SK-N-SH (cell line): ENCODE data around the gene CD300C. TPM values are rescaled to one million over a fixed set of nuclear protein-coding genes. Genes with fewer than 3 reads are reported as not detected.

ENCODE experiments used
- CTCF ChIA-PET: fragments of 300-600, 350-600 bp; formaldehyde crosslinking; extraction: SDS; loops from one replicate; lab custom pipeline; 2021; lab: Yijun Ruan, JAX
- POLR2A ChIA-PET: fragments of 350-600 bp; sonication (Branson Sonifier 250); formaldehyde crosslinking; extraction: SDS; loops from one replicate; lab custom pipeline; 2020; ENCODE audit warnings: antibody characterized with exemption, inconsistent platforms; lab: Yijun Ruan, JAX
- DNase-seq: peaks from one replicate; pipeline ENCODE4 v3.0.0; 2012
- H2AFZ ChIP-seq: fragments of 200-600 bp; sonication (generic); 2 replicates; pipeline ENCODE4 v1.8.1; 2016; ENCODE audit warnings: antibody characterized with exemption, mild to moderate bottlenecking, low read depth
- H3F3A ChIP-seq: fragments of 200-600 bp; sonication (generic); replicated peaks from 2 replicates; pipeline ENCODE3; 2016; ENCODE audit warnings: antibody characterized with exemption, mild to moderate bottlenecking; ENCODE audit not compliant: insufficient read depth
- H3K27ac ChIP-seq, 2 experiments: fragments of 200-500 bp in 1 of 2; fragments of 200-600 bp in 1 of 2; sonication (Bioruptor generic) in 1 of 2; sonication (generic), shearing (Covaris generic) in 1 of 2; 2 replicates each; pipeline versions ENCODE4 v1.5.1 to v1.6.1; 2014 to 2016; ENCODE audit warnings: low read depth in 2 of 2, inconsistent platforms in 1 of 2, low read length in 1 of 2, mild to moderate bottlenecking in 1 of 2, mixed read lengths in 1 of 2
- H3K27me3 ChIP-seq: fragments of 200-600 bp; sonication (generic), shearing (Covaris generic); 2 replicates; pipeline ENCODE4 v1.6.1; 2016; ENCODE audit warnings: mixed run types; ENCODE audit not compliant: insufficient read depth
- H3K36me3 ChIP-seq, 2 experiments: fragments of 200-500 bp in 1 of 2; fragments of 200-600 bp in 1 of 2; sonication (Bioruptor generic) in 1 of 2; sonication (generic) in 1 of 2; replicated peaks in 1 of 2; 2 replicates each; pipeline versions ENCODE3 to v1.5.1; 2014 to 2016; ENCODE audit warnings: low read length in 1 of 2, mild to moderate bottlenecking in 1 of 2; ENCODE audit not compliant: insufficient read depth in 2 of 2, control insufficient read depth in 1 of 2
- H3K4me1 ChIP-seq, 2 experiments: fragments of 200-500 bp in 1 of 2; fragments of 200-600 bp in 1 of 2; sonication (Bioruptor generic) in 1 of 2; sonication (generic), shearing (Covaris generic) in 1 of 2; 2 replicates each; pipeline versions ENCODE4 v1.5.1 to v1.6.1; 2014 to 2016; ENCODE audit warnings: low read depth in 1 of 2, low read length in 1 of 2, mixed run types in 1 of 2; ENCODE audit not compliant: insufficient read depth in 2 of 2, control insufficient read depth in 1 of 2
- H3K4me2 ChIP-seq: fragments of 200-600 bp; sonication (generic), shearing (Covaris generic); 2 replicates; pipeline ENCODE4 v1.6.1; 2017; ENCODE audit warnings: mixed run types
- H3K4me3 ChIP-seq, 2 experiments: fragments of 200-500 bp in 1 of 2; fragments of 200-600 bp in 1 of 2; sonication (Bioruptor generic) in 1 of 2; sonication (generic), shearing (Covaris generic) in 1 of 2; 2 replicates each; pipeline versions ENCODE4 v1.5.1 to v1.8.1; 2014 to 2016; ENCODE audit warnings: low read depth in 2 of 2, inconsistent platforms in 1 of 2, low read length in 1 of 2, mild to moderate bottlenecking in 1 of 2, mixed read lengths in 1 of 2, moderate library complexity in 1 of 2
- H3K79me2 ChIP-seq: fragments of 200-600 bp; sonication (generic); 2 replicates; pipeline ENCODE4 v1.8.1; 2017; ENCODE audit warnings: mild to moderate bottlenecking; ENCODE audit not compliant: insufficient read depth
- H3K9ac ChIP-seq: fragments of 200-600 bp; sonication (generic); 2 replicates; pipeline ENCODE4 v1.6.1; 2017; ENCODE audit warnings: mixed run types
- H3K9me2 ChIP-seq: fragments of 200-600 bp; sonication (generic); 2 replicates; pipeline ENCODE4 v1.6.1; 2017; ENCODE audit warnings: mixed run types
- H3K9me3 ChIP-seq: fragments of 200-600 bp; sonication (generic); 2 replicates; pipeline ENCODE4 v1.6.1; 2017; ENCODE audit warnings: mixed run types, mild to moderate bottlenecking, moderate library complexity
- H4K20me1 ChIP-seq: fragments of 200-600 bp; sonication (generic); 2 replicates; pipeline ENCODE4 v1.6.1; 2017; ENCODE audit warnings: mild to moderate bottlenecking, mixed run types; ENCODE audit not compliant: insufficient read depth
- CTCF ChIP-seq: fragments of 200-600 bp; sonication (generic); IDR thresholded peaks from 2 replicates; pipeline ENCODE4 v1.6.1; 2017; ENCODE audit warnings: antibody characterized with exemption, mild to moderate bottlenecking, moderate library complexity
- ELF1 ChIP-seq: IDR thresholded peaks from 2 replicates; pipeline ENCODE4 v1.4.0; 2012
- FOXJ3 ChIP-seq: sonication (generic); formaldehyde crosslinking; IDR thresholded peaks from 2 replicates; pipeline ENCODE4 v1.5.1; 2020; ENCODE audit warnings: mild to moderate bottlenecking, missing genetic modification reagents
- FOXM1 ChIP-seq: IDR thresholded peaks from 2 replicates; pipeline ENCODE4 v1.4.0; 2012; ENCODE audit warnings: low read depth, mild to moderate bottlenecking
- IRF3 ChIP-seq: fragments of 150-350 bp; IDR thresholded peaks from 2 replicates; pipeline ENCODE4 v1.6.1; 2016; ENCODE audit warnings: mild to moderate bottlenecking, low read depth, low read length
- MXI1 ChIP-seq: IDR thresholded peaks from 2 replicates; pipeline ENCODE4 v1.6.1; 2012; ENCODE audit warnings: mild to moderate bottlenecking, low read depth, low read length, improper control_type of control experiment
- PBX3 ChIP-seq: IDR thresholded peaks from 2 replicates; pipeline ENCODE4; 2012
- RFX5 ChIP-seq: IDR thresholded peaks from 2 replicates; pipeline ENCODE4 v1.6.1; 2012; ENCODE audit warnings: mild to moderate bottlenecking, improper control_type of control experiment, low read length
- SIN3A ChIP-seq: IDR thresholded peaks from 2 replicates; pipeline ENCODE4 v1.6.1; 2012; ENCODE audit warnings: low read depth, mild to moderate bottlenecking, low read length, moderate library complexity, borderline replicate concordance
- YY1 ChIP-seq: IDR thresholded peaks from 2 replicates; pipeline ENCODE4 v1.4.0; 2012; ENCODE audit warnings: low read depth, mild to moderate bottlenecking
- whole genome bisulfite sequencing: methylation state at CpG from one replicate; pipeline ENCODE4 v1.1.6; 2017; ENCODE audit warnings: low lambda C conversion rate; 5-methylcytosine and 5-hydroxymethylcytosine counted together
- polyA plus RNA-seq, 3 experiments: library from polyadenylated mRNA; depleted of rRNA; stranded (reverse); fragments of >200 nt; gene quantifications; 2 replicates each; pipeline ENCODE4 v1.2.3, GENCODE V29; 2012

Gene CD300C
- polyA plus RNA-seq, 1 of the 3 experiments (the other 2 are of a cell fraction): not detected

- WGBS: 60% methylated on average over 16 of the region's 16 CpGs
- Histone ChIP-seq H3K9me3 (peaks cover 5% of the 10 kb centered on the region; the same call in 1 of the 2 replicates), H3K79me2 (no peaks in the 10 kb centered on the region), H2AFZ (no peak overlapping the region), H3K36me3 (no peaks in the 10 kb centered on the region), H3K9ac (no peak overlapping the region), H3K4me3 (no peak overlapping the region), H3K4me1 (no peaks in the 10 kb centered on the region), H4K20me1 (no peaks in the 10 kb centered on the region), H3K9me2 (no peaks in the 10 kb centered on the region), H3K27me3 (no peaks in the 10 kb centered on the region), H3K27ac (no peak overlapping the region), H3K4me2 (no peak overlapping the region), H3F3A (no peaks in the 10 kb centered on the region)
- ChIA-PET CTCF (interaction anchor here (0.9 to 1.5 kb wide), 4 partner anchors 21 to 166 kb away, joined by 3 to 10 read pairs (median 4); partner anchors contain the start of gene CD300H), POLR2A (no interaction called here)
- no peak for DNase-seq
- no peak for TF ChIP-seq FOXM1
- no peak for TF ChIP-seq ELF1
- no peak for TF ChIP-seq MXI1
- no peak for TF ChIP-seq RFX5
- no peak for TF ChIP-seq YY1
- no peak for TF ChIP-seq FOXJ3 (CRISPR knock-in tag)
- no peak for TF ChIP-seq SIN3A
- TF ChIP-seq IRF3: no peak
- TF ChIP-seq PBX3: no peak
- TF ChIP-seq CTCF: no peak
Observed at GRCh38 chr17:74544991-74545842, 698 bp downstream of the CD300C start.
